GM12878 (cell line): Measurements from ENCODE around the gene GFI1.

Experiments
- SP1 ChIP-seq: IDR thresholded peaks from one replicate; pipeline ENCODE4 v1.6.1; 2011; ENCODE audit warnings: low read depth, low read length
- ZNF217 ChIP-seq: fragments of 450-650 bp; IDR thresholded peaks from 2 replicates; pipeline ENCODE4 v1.6.1; 2017; ENCODE audit warnings: antibody characterized with exemption, mild to moderate bottlenecking
- TF ChIP-seq, protein P1 (sequence below): IDR thresholded peaks from 2 replicates; pipeline ENCODE4 v1.6.1; 2011; ENCODE audit warnings: low read depth, mild to moderate bottlenecking, low read length, moderate library complexity, borderline replicate concordance; ENCODE audit errors: extremely low read depth
- TF ChIP-seq, protein P2 (sequence below): IDR thresholded peaks from 2 replicates; pipeline ENCODE4 v1.6.1; 2011; ENCODE audit warnings: borderline replicate concordance, low read depth, mild to moderate bottlenecking, moderate library complexity, low read length; ENCODE audit not compliant: insufficient read depth, poor library complexity, severe bottlenecking

DNA sequence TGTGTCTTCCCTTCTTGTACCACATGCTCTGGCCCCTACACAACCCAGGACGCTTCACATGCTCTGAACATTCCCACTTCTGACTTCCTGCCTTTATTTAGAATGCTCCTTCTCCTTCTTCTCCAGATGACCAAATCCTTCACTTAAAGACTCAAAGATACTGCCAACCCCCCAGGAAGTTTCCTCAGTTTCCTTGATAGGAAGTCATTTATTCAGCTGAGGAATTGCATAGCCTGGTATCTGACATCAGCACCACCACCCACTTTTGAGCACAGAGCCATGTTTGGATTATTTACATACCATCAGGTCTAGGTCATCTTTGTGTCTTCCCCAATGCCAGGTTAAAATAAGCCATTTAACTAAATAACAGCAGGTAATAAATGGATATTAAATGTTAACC lies 42.4 kb downstream of the GFI1 start:
- TF ChIP-seq, protein P1, sequence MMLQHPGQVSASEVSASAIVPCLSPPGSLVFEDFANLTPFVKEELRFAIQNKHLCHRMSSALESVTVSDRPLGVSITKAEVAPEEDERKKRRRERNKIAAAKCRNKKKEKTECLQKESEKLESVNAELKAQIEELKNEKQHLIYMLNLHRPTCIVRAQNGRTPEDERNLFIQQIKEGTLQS = no peak
- TF ChIP-seq SP1 (no peak), ZNF217 (no peak)
- TF ChIP-seq, protein P2, sequence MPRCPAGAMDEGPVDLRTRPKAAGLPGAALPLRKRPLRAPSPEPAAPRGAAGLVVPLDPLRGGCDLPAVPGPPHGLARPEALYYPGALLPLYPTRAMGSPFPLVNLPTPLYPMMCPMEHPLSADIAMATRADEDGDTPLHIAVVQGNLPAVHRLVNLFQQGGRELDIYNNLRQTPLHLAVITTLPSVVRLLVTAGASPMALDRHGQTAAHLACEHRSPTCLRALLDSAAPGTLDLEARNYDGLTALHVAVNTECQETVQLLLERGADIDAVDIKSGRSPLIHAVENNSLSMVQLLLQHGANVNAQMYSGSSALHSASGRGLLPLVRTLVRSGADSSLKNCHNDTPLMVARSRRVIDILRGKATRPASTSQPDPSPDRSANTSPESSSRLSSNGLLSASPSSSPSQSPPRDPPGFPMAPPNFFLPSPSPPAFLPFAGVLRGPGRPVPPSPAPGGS = no peak
